ENCODE results near the gene SERP2. TPM values are rescaled to one million over a fixed set of nuclear protein-coding genes. Genes with fewer than 3 reads are reported as not detected.

The SERP2 gene
- total RNA-seq, 1 donor from 2014 or later = 2.8 TPM

GRCh38 chr13:44406617-44407016 lies 33.0 kb downstream of the SERP2 start:
- DNase-seq (no peak), ATAC-seq (no peak)
- no peak overlapping the region for H3K4me3 ChIP-seq
- no peaks in the 10 kb centered on the region for H3K27me3 ChIP-seq
- H3K27ac ChIP-seq = no peak overlapping the region
- TF ChIP-seq CTCF (IDR thresholded peaks at IDR 0.05) = no peak
- intact Hi-C loops (cut with DNase I) = no loop called here
- H3K36me3 ChIP-seq = no peaks in the 10 kb centered on the region
- H3K9me3 ChIP-seq = no peaks in the 10 kb centered on the region
- no peaks in the 10 kb centered on the region for H3K4me1 ChIP-seq

- intact Hi-C loops (cut with DNase I) = no loop called here
- Histone ChIP-seq H3K27me3 (no peaks in the 10 kb centered on the region), H3K4me3 (no peak overlapping the region), H3K27ac (no peak overlapping the region), H3K4me1 (no peaks in the 10 kb centered on the region), H3K9me3 (no peaks in the 10 kb centered on the region), H3K36me3 (no peaks in the 10 kb centered on the region)
- ATAC-seq = no peak
- no peak for TF ChIP-seq CTCF (IDR thresholded peaks at IDR 0.05)
- no peak for DNase-seq
Observed at GRCh38 chr13:44407379-44407778, 33.8 kb downstream of the SERP2 start.

GRCh38 chr13:44407891-44408290 lies 34.3 kb downstream of the SERP2 start:
- H3K4me1 ChIP-seq = no peaks in the 10 kb centered on the region
- intact Hi-C loops (cut with DNase I) = no loop called here
- H3K9me3 ChIP-seq = no peaks in the 10 kb centered on the region
- no peaks in the 10 kb centered on the region for H3K36me3 ChIP-seq
- no peak overlapping the region for H3K4me3 ChIP-seq
- no peak overlapping the region for H3K27ac ChIP-seq
- H3K27me3 ChIP-seq = no peaks in the 10 kb centered on the region
- no peak for TF ChIP-seq CTCF (IDR thresholded peaks at IDR 0.05)
- DNase-seq (no peak), ATAC-seq (no peak)

GRCh38 chr13:44409595-44409994 lies 36.0 kb downstream of the SERP2 start:
- no peaks in the 10 kb centered on the region for H3K4me1 ChIP-seq
- DNase-seq (no peak), ATAC-seq (no peak)
- intact Hi-C loops (cut with DNase I) = no loop called here
- no peaks in the 10 kb centered on the region for H3K36me3 ChIP-seq
- no peak overlapping the region for H3K27ac ChIP-seq
- no peak overlapping the region for H3K4me3 ChIP-seq
- no peaks in the 10 kb centered on the region for H3K27me3 ChIP-seq
- no peaks in the 10 kb centered on the region for H3K9me3 ChIP-seq
- no peak for TF ChIP-seq CTCF (IDR thresholded peaks at IDR 0.05)

GRCh38 chr13:44410328-44410859 lies 36.8 kb downstream of the SERP2 start:
- no peak for ATAC-seq
- intact Hi-C loops (cut with DNase I) = no loop called here
- TF ChIP-seq CTCF (IDR thresholded peaks at IDR 0.05) = no peak

GRCh38 chr13:44411841-44412240 lies 38.2 kb downstream of the SERP2 start:
- no peak overlapping the region for H3K4me3 ChIP-seq
- H3K27me3 ChIP-seq = no peaks in the 10 kb centered on the region
- no peak for TF ChIP-seq CTCF (IDR thresholded peaks at IDR 0.05)
- H3K27ac ChIP-seq = no peak overlapping the region
- ATAC-seq = no peak
- H3K4me1 ChIP-seq = no peaks in the 10 kb centered on the region
- no peaks in the 10 kb centered on the region for H3K36me3 ChIP-seq
- DNase-seq = no peak
- intact Hi-C loops (cut with DNase I) = no loop called here
- H3K9me3 ChIP-seq = no peaks in the 10 kb centered on the region

More at GRCh38 chr13:44410328-44410859, 36.8 kb downstream of the SERP2 start:
- Histone ChIP-seq H3K27ac (no peak overlapping the region), H3K4me1 (no peaks in the 10 kb centered on the region), H3K4me3 (no peak overlapping the region), H3K9me3 (no peaks in the 10 kb centered on the region), H3K27me3 (no peaks in the 10 kb centered on the region), H3K36me3 (no peaks in the 10 kb centered on the region)
- no peak for DNase-seq
